Right lobe of liver (tissue), 4 donors: ENCODE data around the gene CEACAM3.

Experiments
- CTCF ChIP-seq, 4 donors: fragments of 200-600 bp in 3 of 4; fragments of 450-650 bp in 1 of 4; IDR thresholded peaks; one replicate each; pipeline versions ENCODE4 v1.5.1 to v1.8.0; 2016 to 2022; ENCODE audit warnings: antibody characterized with exemption in 4 of 4, mild to moderate bottlenecking in 2 of 4
- POLR2A ChIP-seq: fragments of 450-650 bp; IDR thresholded peaks from one replicate; pipeline ENCODE4 v1.6.1; 2017; ENCODE audit warnings: antibody characterized with exemption, mild to moderate bottlenecking
- donor health status: DM: no; HTN: no; CAD: no.
- donor health status: DM: no; HTN: no; CAD: no.
- donor health status: DM: no; HTN: yes; CAD: no.

- no peak for TF ChIP-seq CTCF (IDR thresholded peaks at IDR 0.05)
- TF ChIP-seq POLR2A, result no peak
These were observed 47.0 kb downstream of the CEACAM3 start for GRCh38 chr19:41843371-41843770.
